GM15510 (cell line): ENCODE data around the gene PRDX3.

Source experiments
- POLR2A ChIP-seq: IDR thresholded peaks from 3 replicates; pipeline ENCODE4 v1.6.1; 2011; ENCODE audit warnings: borderline replicate concordance; ENCODE audit not compliant: insufficient read length; ENCODE audit errors: extremely low read depth

Gene PRDX3

GRCh38 chr10:119190954-119191785 lies 12.6 kb upstream of the PRDX3 start:
- TF ChIP-seq POLR2A, result no peak

GRCh38 chr10:119190353-119190752 lies 11.7 kb upstream of the PRDX3 start:
- TF ChIP-seq POLR2A, result no peak

GRCh38 chr10:119189811-119190282 lies 11.2 kb upstream of the PRDX3 start:
- no peak for TF ChIP-seq POLR2A

- TF ChIP-seq POLR2A, result no peak
Measured at GRCh38 chr10:119183664-119184412, 5.2 kb upstream of the PRDX3 start.

- no peak for TF ChIP-seq POLR2A
Measured at GRCh38 chr10:119177708-119178371, 772 bp downstream of the PRDX3 start.

GRCh38 chr10:119176166-119176565 lies 2.4 kb downstream of the PRDX3 start:
- no peak for TF ChIP-seq POLR2A

- no peak for TF ChIP-seq POLR2A
Measured at GRCh38 chr10:119174109-119174508, 4.5 kb downstream of the PRDX3 start.

GRCh38 chr10:119167041-119167440 lies 11.6 kb downstream of the PRDX3 start:
- no peak for TF ChIP-seq POLR2A

GRCh38 chr10:119166564-119166963 lies 12.0 kb downstream of the PRDX3 start:
- TF ChIP-seq POLR2A, result no peak

- TF ChIP-seq POLR2A, result no peak
Measured at GRCh38 chr10:119166118-119166500, 12.5 kb downstream of the PRDX3 start.

GRCh38 chr10:119165171-119166117 lies 13.2 kb downstream of the PRDX3 start, which contains the start of gene SFXN4:
Gene SFXN4 (minus strand): TSS chr10:119165714. CDS start chr10:119165647, 67 bp downstream.
- TF ChIP-seq POLR2A, result peak; percentile 70

GRCh38 chr10:119162452-119163092 lies 16.0 kb downstream of the PRDX3 start:
- TF ChIP-seq POLR2A, result no peak

- no peak for TF ChIP-seq POLR2A
Measured at GRCh38 chr10:119161680-119162451, 16.7 kb downstream of the PRDX3 start.
